HFF-Myc (cell line): ENCODE results near the gene ZSWIM5.
"Not testable (repeated sequence)": the region's sequence is repeated elsewhere in the genome, so short reads cannot be mapped to it uniquely, and the experiment has no call there.

ENCODE experiments used
- DNase-seq: peaks from one replicate; pipeline ENCODE4 v3.0.0-alpha.2; 2011; ENCODE audit warnings: low read depth; ENCODE audit errors: extremely low read depth
- H3K4me3 ChIP-seq: replicated peaks from 2 replicates; pipeline ENCODE4 v1.5.1; 2011; ENCODE audit warnings: low read depth, mild to moderate bottlenecking, control low read depth, low read length
- CTCF ChIP-seq: IDR thresholded peaks from 2 replicates; pipeline ENCODE4 v1.5.1; 2012; ENCODE audit warnings: mild to moderate bottlenecking, low read depth, low read length, control low read depth; ENCODE audit errors: missing control alignments

ZSWIM5 gene

GRCh38 chr1:45089711-45090110 lies 116.7 kb downstream of the ZSWIM5 start:
- no peak for TF ChIP-seq CTCF
- H3K4me3 ChIP-seq = no peak overlapping the region
- DNase-seq = no peak

- no peak for TF ChIP-seq CTCF
- DNase-seq = no peak
- no peak overlapping the region for H3K4me3 ChIP-seq
These were observed 121.8 kb downstream of the ZSWIM5 start for GRCh38 chr1:45084562-45084961.

GRCh38 chr1:45079533-45079932 lies 126.9 kb downstream of the ZSWIM5 start:
- DNase-seq = no peak
- no peak for TF ChIP-seq CTCF
- H3K4me3 ChIP-seq = no peak overlapping the region

GRCh38 chr1:45076959-45077358 lies 129.4 kb downstream of the ZSWIM5 start:
- not testable (repeated sequence) for H3K4me3 ChIP-seq, DNase-seq

- TF ChIP-seq CTCF = no peak
- no peak for DNase-seq
- H3K4me3 ChIP-seq = no peak overlapping the region
These were observed 134.8 kb downstream of the ZSWIM5 start for GRCh38 chr1:45071567-45071966.

GRCh38 chr1:45067806-45068205 lies 138.6 kb downstream of the ZSWIM5 start:
- TF ChIP-seq CTCF = no peak
- no peak for DNase-seq

GRCh38 chr1:45065083-45065482 lies 141.3 kb downstream of the ZSWIM5 start:
- no peak for DNase-seq
- TF ChIP-seq CTCF = no peak
- H3K4me3 ChIP-seq = no peak overlapping the region

More at GRCh38 chr1:45067806-45068205, 138.6 kb downstream of the ZSWIM5 start:
- H3K4me3 ChIP-seq = no peak overlapping the region

- DNase-seq, H3K4me3 ChIP-seq: not testable (repeated sequence)
These were observed 143.9 kb downstream of the ZSWIM5 start for GRCh38 chr1:45062463-45062862.
